ENCODE data around the gene DAZL.

DAZL gene

GRCh38 chr3:16604887-16605602 lies at the start of gene DAZL:
Gene DAZL (minus strand): TSS chr3:16605423. CDS start chr3:16605205, 218 bp downstream.
- TF ChIP-seq NFIC (IDR thresholded peaks at IDR 0.05) = no peak
- TF ChIP-seq MAX (IDR thresholded peaks at IDR 0.05) = no peak
- TF ChIP-seq USF1 (IDR thresholded peaks at IDR 0.05) = no peak
- no peak for TF ChIP-seq CEBPB (IDR thresholded peaks at IDR 0.05)
- no peak for TF ChIP-seq CREB1 (IDR thresholded peaks at IDR 0.05; ENCODE audit: low read depth)
- no peak for TF ChIP-seq FOXM1 (IDR thresholded peaks at IDR 0.05; ENCODE audit: borderline replicate concordance, low read depth)
- no peak for TF ChIP-seq RAD21 (IDR thresholded peaks at IDR 0.05; ENCODE audit: low read depth)
- TF ChIP-seq YY1 (IDR thresholded peaks at IDR 0.05; ENCODE audit: low read depth) = no peak

- TF ChIP-seq NFIC (IDR thresholded peaks at IDR 0.05) = no peak
- TF ChIP-seq USF1 (IDR thresholded peaks at IDR 0.05) = no peak
- TF ChIP-seq TAF1 (IDR thresholded peaks at IDR 0.05; ENCODE audit: low read depth) = no peak
- TF ChIP-seq FOXM1 (IDR thresholded peaks at IDR 0.05; ENCODE audit: borderline replicate concordance, low read depth) = no peak
- no peak for TF ChIP-seq RAD21 (IDR thresholded peaks at IDR 0.05; ENCODE audit: low read depth)
- TF ChIP-seq EP300 (IDR thresholded peaks at IDR 0.05; ENCODE audit: borderline replicate concordance) = no peak
- no peak for TF ChIP-seq REST (IDR thresholded peaks at IDR 0.05; ENCODE audit: low read depth)
- TF ChIP-seq TEAD4 (IDR thresholded peaks at IDR 0.05) = no peak
- no peak for TF ChIP-seq ZBTB7A (IDR thresholded peaks at IDR 0.05; ENCODE audit: low read depth)
- TF ChIP-seq CEBPB (IDR thresholded peaks at IDR 0.05) = no peak
These were observed 49.8 kb upstream of the DAZL start for GRCh38 chr3:16654976-16655375.

- TF ChIP-seq USF1 (IDR thresholded peaks at IDR 0.05) = no peak
- TF ChIP-seq EGR1 (IDR thresholded peaks at IDR 0.05) = no peak
- TF ChIP-seq RAD21 (IDR thresholded peaks at IDR 0.05; ENCODE audit: low read depth) = no peak
- TF ChIP-seq REST (IDR thresholded peaks at IDR 0.05; ENCODE audit: low read depth) = no peak
- TF ChIP-seq YY1 (IDR thresholded peaks at IDR 0.05; ENCODE audit: low read depth) = no peak
- no peak for TF ChIP-seq ZBTB7A (IDR thresholded peaks at IDR 0.05; ENCODE audit: low read depth)
- TF ChIP-seq TCF12 (IDR thresholded peaks at IDR 0.05; ENCODE audit: low read depth) = no peak
- TF ChIP-seq NFIC (IDR thresholded peaks at IDR 0.05) = no peak
- no peak for TF ChIP-seq TAF1 (IDR thresholded peaks at IDR 0.05; ENCODE audit: low read depth)
- TF ChIP-seq FOXM1 (IDR thresholded peaks at IDR 0.05; ENCODE audit: borderline replicate concordance, low read depth) = no peak
- no peak for TF ChIP-seq TEAD4 (IDR thresholded peaks at IDR 0.05)
- TF ChIP-seq CEBPB (IDR thresholded peaks at IDR 0.05) = no peak
- TF ChIP-seq CREB1 (IDR thresholded peaks at IDR 0.05; ENCODE audit: low read depth) = no peak
These were observed 48.5 kb upstream of the DAZL start for GRCh38 chr3:16653712-16654111.

GRCh38 chr3:16647668-16648067 lies 42.4 kb upstream of the DAZL start:
- TF ChIP-seq TEAD4 (IDR thresholded peaks at IDR 0.05) (no peak), ZBTB7A (IDR thresholded peaks at IDR 0.05; ENCODE audit: low read depth) (no peak), EP300 (IDR thresholded peaks at IDR 0.05; ENCODE audit: borderline replicate concordance) (no peak), EGR1 (IDR thresholded peaks at IDR 0.05) (no peak), FOXM1 (IDR thresholded peaks at IDR 0.05; ENCODE audit: borderline replicate concordance, low read depth) (no peak)

GRCh38 chr3:16639806-16640205 lies 34.6 kb upstream of the DAZL start:
- TF ChIP-seq RAD21 (IDR thresholded peaks at IDR 0.05; ENCODE audit: low read depth) = no peak
- TF ChIP-seq REST (IDR thresholded peaks at IDR 0.05; ENCODE audit: low read depth) = no peak
- no peak for TF ChIP-seq CEBPB (IDR thresholded peaks at IDR 0.05)
- TF ChIP-seq ZBTB7A (IDR thresholded peaks at IDR 0.05; ENCODE audit: low read depth) = no peak
- no peak for TF ChIP-seq NFIC (IDR thresholded peaks at IDR 0.05)
- TF ChIP-seq MAX (IDR thresholded peaks at IDR 0.05) = no peak
- no peak for TF ChIP-seq TEAD4 (IDR thresholded peaks at IDR 0.05)
- no peak for TF ChIP-seq EGR1 (IDR thresholded peaks at IDR 0.05)
- TF ChIP-seq USF1 (IDR thresholded peaks at IDR 0.05) = no peak
- TF ChIP-seq CREB1 (IDR thresholded peaks at IDR 0.05; ENCODE audit: low read depth) = no peak
- no peak for TF ChIP-seq FOXM1 (IDR thresholded peaks at IDR 0.05; ENCODE audit: borderline replicate concordance, low read depth)
- TF ChIP-seq YY1 (IDR thresholded peaks at IDR 0.05; ENCODE audit: low read depth) = no peak
- TF ChIP-seq EP300 (IDR thresholded peaks at IDR 0.05; ENCODE audit: borderline replicate concordance) = no peak
- no peak for TF ChIP-seq TAF1 (IDR thresholded peaks at IDR 0.05; ENCODE audit: low read depth)
- TF ChIP-seq TCF12 (IDR thresholded peaks at IDR 0.05; ENCODE audit: low read depth) = no peak

All from Ishikawa (cell line).